Mammary epithelial cell (primary cell): ENCODE results near the gene PROK2.

Source experiments
- EZH2 ChIP-seq: IDR thresholded peaks from 2 replicates; pipeline ENCODE4 v1.6.1; 2012; ENCODE audit warnings: low read length, inconsistent platforms, borderline replicate concordance
- TF ChIP-seq, protein P1 (sequence below), 2 donors: IDR thresholded peaks in 1 of 2; conservative IDR thresholded peaks in 1 of 2; 2 replicates each; pipeline ENCODE4 v1.5.1; 2011 to 2012; ENCODE audit warnings: inconsistent platforms in 2 of 2, low read length in 2 of 2, mild to moderate bottlenecking in 2 of 2, control low read depth in 1 of 2, low read depth in 1 of 2; ENCODE audit not compliant: insufficient read depth in 1 of 2; ENCODE audit errors: extremely low read depth in 1 of 2

DNA sequence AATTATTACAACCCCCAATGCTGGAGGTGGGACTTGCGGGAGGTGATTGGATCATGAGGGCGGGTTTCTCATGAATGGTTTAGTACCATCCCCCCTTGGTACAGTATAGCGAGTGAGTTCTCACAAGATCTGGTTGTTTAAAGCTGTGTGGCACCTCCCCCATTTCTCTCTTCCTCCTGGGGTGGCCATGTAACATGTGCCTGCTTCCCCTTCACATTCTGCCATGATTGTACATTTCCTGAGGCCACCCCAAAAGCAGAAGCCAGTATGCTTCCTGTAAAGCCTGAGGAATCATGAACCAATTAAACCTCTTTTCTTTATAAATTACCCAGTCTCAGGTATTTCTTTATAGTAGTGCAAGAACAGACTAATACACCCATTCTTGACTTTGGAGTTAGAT, 20.3 kb upstream of the PROK2 start:
- TF ChIP-seq, protein P1, sequence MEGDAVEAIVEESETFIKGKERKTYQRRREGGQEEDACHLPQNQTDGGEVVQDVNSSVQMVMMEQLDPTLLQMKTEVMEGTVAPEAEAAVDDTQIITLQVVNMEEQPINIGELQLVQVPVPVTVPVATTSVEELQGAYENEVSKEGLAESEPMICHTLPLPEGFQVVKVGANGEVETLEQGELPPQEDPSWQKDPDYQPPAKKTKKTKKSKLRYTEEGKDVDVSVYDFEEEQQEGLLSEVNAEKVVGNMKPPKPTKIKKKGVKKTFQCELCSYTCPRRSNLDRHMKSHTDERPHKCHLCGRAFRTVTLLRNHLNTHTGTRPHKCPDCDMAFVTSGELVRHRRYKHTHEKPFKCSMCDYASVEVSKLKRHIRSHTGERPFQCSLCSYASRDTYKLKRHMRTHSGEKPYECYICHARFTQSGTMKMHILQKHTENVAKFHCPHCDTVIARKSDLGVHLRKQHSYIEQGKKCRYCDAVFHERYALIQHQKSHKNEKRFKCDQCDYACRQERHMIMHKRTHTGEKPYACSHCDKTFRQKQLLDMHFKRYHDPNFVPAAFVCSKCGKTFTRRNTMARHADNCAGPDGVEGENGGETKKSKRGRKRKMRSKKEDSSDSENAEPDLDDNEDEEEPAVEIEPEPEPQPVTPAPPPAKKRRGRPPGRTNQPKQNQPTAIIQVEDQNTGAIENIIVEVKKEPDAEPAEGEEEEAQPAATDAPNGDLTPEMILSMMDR (conservative IDR thresholded peaks at IDR 0.05 in 1 of 2, IDR thresholded peaks at IDR 0.05 in 1 of 2; ENCODE audit: extremely low read depth in 1 of 2, insufficient read depth in 1 of 2, low read depth in 1 of 2, low read length in 2 of 2), result no peak
- no peak for TF ChIP-seq EZH2
